ENCODE data around the gene TAB2.
A peak's percentile ranks its signal among the peaks of the same experiment; 100 is the strongest.

TAB2 gene

DNA sequence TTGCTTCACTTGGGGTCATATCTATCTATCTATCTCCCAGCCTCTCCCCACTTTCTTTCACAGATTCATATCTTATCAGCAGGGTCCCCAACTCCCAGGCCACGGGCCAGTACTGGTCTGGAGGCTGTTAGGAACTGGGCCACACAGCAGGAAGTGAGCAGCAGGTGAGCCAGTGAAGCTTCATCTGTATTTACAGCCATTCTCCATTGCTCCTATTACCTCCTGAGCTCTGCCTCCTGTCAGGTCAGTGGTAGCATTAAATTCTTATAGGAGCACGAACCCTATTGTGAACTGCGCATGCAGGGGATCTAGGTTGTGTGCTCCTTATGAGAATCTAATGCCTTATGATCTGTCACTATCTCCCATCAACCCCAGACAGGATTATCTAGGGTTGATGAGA, 14.8 kb upstream of the TAB2 start:
- Histone ChIP-seq H2BK12ac (ENCODE audit: low read length) (no peak overlapping the region), H4K8ac (ENCODE audit: low read depth, low read length) (no peak overlapping the region), H3K36me3 (ENCODE audit: control insufficient read depth in 1 of 2, insufficient read depth in 2 of 2, low read length in 2 of 2) (no peaks in the 10 kb centered on the region), H2BK120ac (ENCODE audit: insufficient read depth, low read length, poor library complexity) (no peak overlapping the region), H3K4me1 (ENCODE audit: control insufficient read depth in 1 of 2, insufficient read depth in 2 of 2, low read length in 2 of 2) (peaks cover 2 to 8% of the 10 kb centered on the region in 2 experiments), H3K4me3 (ENCODE audit: low read depth, low read length) (no peak overlapping the region), H3K18ac (ENCODE audit: low read length) (no peak overlapping the region), H3K79me1 (ENCODE audit: low read length) (peaks cover 5% of the 10 kb centered on the region), H3K14ac (ENCODE audit: low read length) (no peak overlapping the region), H3K4ac (ENCODE audit: low read depth, low read length) (no peak overlapping the region), H3K4me2 (ENCODE audit: low read length) (no peak overlapping the region), H3K9me3 (ENCODE audit: insufficient read depth, low read depth, low read length) (no peaks in the 10 kb centered on the region), H2AFZ (ENCODE audit: insufficient read depth, low read length, poor library complexity) (no peak overlapping the region), H3K9ac (ENCODE audit: low read length) (no peak overlapping the region), H3K27me3 (ENCODE audit: insufficient read depth, low read length) (no peaks in the 10 kb centered on the region), H4K12ac (ENCODE audit: low read depth, low read length) (no peak overlapping the region), H3K79me2 (ENCODE audit: control insufficient read depth, insufficient read depth, low read length, poor library complexity) (no peaks in the 10 kb centered on the region), H4K91ac (ENCODE audit: low read depth, low read length) (no peak overlapping the region), H3K27ac (ENCODE audit: low read depth, low read length) (no peak overlapping the region), H2BK5ac (ENCODE audit: low read depth, low read length, poor library complexity) (no peak overlapping the region), H3K23ac (ENCODE audit: low read length) (no peak overlapping the region), H2AK5ac (ENCODE audit: low read length) (no peak overlapping the region)
- WGBS (ENCODE audit: extremely low coverage, insufficient coverage, insufficient read length): no CpG with 5 or more reads among the region's 3 CpGs
- DNase-seq: no peak

DNA sequence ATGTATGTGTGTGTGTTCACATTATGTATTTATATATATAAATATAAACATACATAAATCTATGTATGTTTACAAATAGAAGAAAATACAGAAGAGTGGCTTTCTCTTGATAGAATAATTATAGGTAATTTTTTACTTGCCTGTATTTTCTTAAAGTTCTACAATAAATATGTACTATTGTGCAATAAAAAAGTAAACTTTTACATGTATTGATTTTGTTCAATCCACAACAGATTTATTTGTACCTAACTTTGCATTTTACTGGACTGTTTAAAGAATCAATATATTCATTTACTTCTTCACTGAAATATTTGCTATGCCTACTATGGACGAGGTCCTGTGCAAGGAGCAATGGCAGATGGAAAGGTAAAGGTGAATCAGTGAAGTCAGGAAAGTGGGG, 14.0 kb upstream of the TAB2 start:
- Histone ChIP-seq H2AFZ (ENCODE audit: insufficient read depth, low read length, poor library complexity) (no peak overlapping the region), H3K27me3 (ENCODE audit: insufficient read depth, low read length) (no peaks in the 10 kb centered on the region), H4K8ac (ENCODE audit: low read depth, low read length) (no peak overlapping the region), H2BK5ac (ENCODE audit: low read depth, low read length, poor library complexity) (no peak overlapping the region), H3K27ac (ENCODE audit: low read depth, low read length) (no peak overlapping the region), H3K4ac (ENCODE audit: low read depth, low read length) (no peak overlapping the region), H3K9ac (ENCODE audit: low read length) (no peak overlapping the region), H3K4me1 (ENCODE audit: control insufficient read depth in 1 of 2, insufficient read depth in 2 of 2, low read length in 2 of 2) (peaks cover 3 to 9% of the 10 kb centered on the region in 2 experiments), H2AK5ac (ENCODE audit: low read length) (no peak overlapping the region), H3K18ac (ENCODE audit: low read length) (no peak overlapping the region), H3K79me2 (ENCODE audit: control insufficient read depth, insufficient read depth, low read length, poor library complexity) (no peaks in the 10 kb centered on the region), H4K12ac (ENCODE audit: low read depth, low read length) (no peak overlapping the region), H3K4me2 (ENCODE audit: low read length) (no peak overlapping the region), H3K4me3 (ENCODE audit: low read depth, low read length) (no peak overlapping the region), H3K14ac (ENCODE audit: low read length) (no peak overlapping the region), H3K23ac (ENCODE audit: low read length) (no peak overlapping the region), H2BK120ac (ENCODE audit: insufficient read depth, low read length, poor library complexity) (no peak overlapping the region), H3K9me3 (ENCODE audit: insufficient read depth, low read depth, low read length) (no peaks in the 10 kb centered on the region), H4K91ac (ENCODE audit: low read depth, low read length) (no peak overlapping the region), H3K36me3 (ENCODE audit: control insufficient read depth in 1 of 2, insufficient read depth in 2 of 2, low read length in 2 of 2) (no peaks in the 10 kb centered on the region), H3K79me1 (ENCODE audit: low read length) (peaks cover 6% of the 10 kb centered on the region), H2BK12ac (ENCODE audit: low read length) (no peak overlapping the region)
- DNase-seq: no peak
- WGBS (ENCODE audit: extremely low coverage, insufficient coverage, insufficient read length): no CpG with 5 or more reads among the region's 1 CpG

DNA sequence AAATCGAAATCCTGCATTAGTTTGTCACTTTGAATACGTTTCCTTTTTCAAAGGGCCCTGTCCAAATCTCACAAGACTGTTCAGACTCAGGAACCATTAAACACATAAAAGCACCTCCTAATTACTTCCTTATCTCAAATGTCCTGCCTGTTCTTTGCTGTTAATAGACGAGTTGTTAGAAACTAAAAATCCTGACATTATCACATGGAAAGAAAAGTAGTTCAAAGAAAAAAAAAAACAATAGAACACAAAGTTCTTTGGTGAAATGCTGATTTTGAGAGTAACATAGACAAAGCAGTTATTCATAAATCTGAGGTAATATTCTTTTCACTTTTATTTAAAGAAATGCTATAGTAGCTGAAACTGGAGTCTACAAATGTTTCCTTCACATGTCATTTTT, 12.1 kb upstream of the TAB2 start:
- DNase-seq: no peak
- Histone ChIP-seq H4K91ac (ENCODE audit: low read depth, low read length) (no peak overlapping the region), H2AK5ac (ENCODE audit: low read length) (no peak overlapping the region), H3K79me2 (ENCODE audit: control insufficient read depth, insufficient read depth, low read length, poor library complexity) (no peaks in the 10 kb centered on the region), H3K27me3 (ENCODE audit: insufficient read depth, low read length) (no peaks in the 10 kb centered on the region), H2BK120ac (ENCODE audit: insufficient read depth, low read length, poor library complexity) (no peak overlapping the region), H3K4ac (ENCODE audit: low read depth, low read length) (no peak overlapping the region), H3K4me3 (ENCODE audit: low read depth, low read length) (no peak overlapping the region), H4K8ac (ENCODE audit: low read depth, low read length) (no peak overlapping the region), H2BK5ac (ENCODE audit: low read depth, low read length, poor library complexity) (no peak overlapping the region), H3K79me1 (ENCODE audit: low read length) (peaks cover 10% of the 10 kb centered on the region), H3K36me3 (ENCODE audit: control insufficient read depth in 1 of 2, insufficient read depth in 2 of 2, low read length in 2 of 2) (no peaks in the 10 kb centered on the region), H3K18ac (ENCODE audit: low read length) (no peak overlapping the region), H3K14ac (ENCODE audit: low read length) (no peak overlapping the region), H3K4me2 (ENCODE audit: low read length) (no peak overlapping the region), H3K23ac (ENCODE audit: low read length) (no peak overlapping the region), H2BK12ac (ENCODE audit: low read length) (no peak overlapping the region), H3K27ac (ENCODE audit: low read depth, low read length) (no peak overlapping the region), H3K4me1 (ENCODE audit: control insufficient read depth in 1 of 2, insufficient read depth in 2 of 2, low read length in 2 of 2) (peaks cover 4 to 11% of the 10 kb centered on the region in 2 experiments), H2AFZ (ENCODE audit: insufficient read depth, low read length, poor library complexity) (no peak overlapping the region), H4K12ac (ENCODE audit: low read depth, low read length) (no peak overlapping the region), H3K9me3 (ENCODE audit: insufficient read depth, low read depth, low read length) (no peaks in the 10 kb centered on the region), H3K9ac (ENCODE audit: low read length) (no peak overlapping the region)
- WGBS (ENCODE audit: extremely low coverage, insufficient coverage, insufficient read length): no CpG with 5 or more reads among the region's 3 CpGs

DNA sequence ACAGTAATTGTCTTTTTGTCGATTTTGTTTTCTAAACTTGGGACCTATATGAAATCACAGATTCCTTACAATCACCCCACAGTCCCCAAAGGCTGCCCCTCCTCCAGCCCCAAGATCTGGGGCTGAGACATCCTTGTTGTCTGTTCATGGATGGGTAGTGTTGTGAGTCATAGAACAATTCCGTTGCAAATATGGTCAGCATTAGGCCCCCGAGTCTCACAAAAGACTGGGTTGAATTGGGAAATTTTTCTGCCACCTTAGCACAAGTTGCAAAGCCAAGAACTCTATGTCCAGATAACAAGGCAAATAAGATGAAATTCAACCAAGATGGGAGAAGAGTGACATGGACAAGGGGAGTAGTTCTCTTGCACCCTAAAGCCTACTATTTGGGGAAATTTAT, 10.5 kb upstream of the TAB2 start:
- no peak for DNase-seq
- Histone ChIP-seq H4K8ac (ENCODE audit: low read depth, low read length) (peak overlapping the region; percentile 19), H3K27ac (ENCODE audit: low read depth, low read length) (peak overlapping the region; percentile 46), H3K4me1 (ENCODE audit: control insufficient read depth in 1 of 2, insufficient read depth in 2 of 2, low read length in 2 of 2) (peaks cover 4 to 11% of the 10 kb centered on the region in 2 experiments), H2BK12ac (ENCODE audit: low read length) (peak overlapping the region; percentile 84), H3K79me1 (ENCODE audit: low read length) (peaks cover 10% of the 10 kb centered on the region), H2BK120ac (ENCODE audit: insufficient read depth, low read length, poor library complexity) (peak overlapping the region; percentile 90), H3K4ac (ENCODE audit: low read depth, low read length) (peak overlapping the region; percentile 46), H3K9ac (ENCODE audit: low read length) (no peak overlapping the region), H3K36me3 (ENCODE audit: control insufficient read depth in 1 of 2, insufficient read depth in 2 of 2, low read length in 2 of 2) (no peaks in the 10 kb centered on the region), H2BK5ac (ENCODE audit: low read depth, low read length, poor library complexity) (peak overlapping the region; percentile 82), H3K4me3 (ENCODE audit: low read depth, low read length) (no peak overlapping the region), H3K27me3 (ENCODE audit: insufficient read depth, low read length) (no peaks in the 10 kb centered on the region), H4K91ac (ENCODE audit: low read depth, low read length) (peak overlapping the region; percentile 89), H2AFZ (ENCODE audit: insufficient read depth, low read length, poor library complexity) (no peak overlapping the region), H3K14ac (ENCODE audit: low read length) (peak overlapping the region; percentile 56), H3K23ac (ENCODE audit: low read length) (no peak overlapping the region), H3K79me2 (ENCODE audit: control insufficient read depth, insufficient read depth, low read length, poor library complexity) (no peaks in the 10 kb centered on the region), H2AK5ac (ENCODE audit: low read length) (no peak overlapping the region), H3K9me3 (ENCODE audit: insufficient read depth, low read depth, low read length) (no peaks in the 10 kb centered on the region), H4K12ac (ENCODE audit: low read depth, low read length) (no peak overlapping the region), H3K4me2 (ENCODE audit: low read length) (no peak overlapping the region), H3K18ac (ENCODE audit: low read length) (peak overlapping the region; percentile 82)
- no CpG with 5 or more reads among the region's 3 CpGs for WGBS (ENCODE audit: extremely low coverage, insufficient coverage, insufficient read length)

All from trophoblast cell (in vitro differentiated cells and primary cell).